Measurements from ENCODE around the gene CLBA1. TPM values are rescaled to one million over a fixed set of nuclear protein-coding genes. Genes with fewer than 3 reads are reported as not detected.
A peak's percentile ranks its signal among the peaks of the same experiment; 100 is the strongest.

Gene CLBA1
- total RNA-seq, 1 donor from 2014 or later = 2.7 TPM

DNA sequence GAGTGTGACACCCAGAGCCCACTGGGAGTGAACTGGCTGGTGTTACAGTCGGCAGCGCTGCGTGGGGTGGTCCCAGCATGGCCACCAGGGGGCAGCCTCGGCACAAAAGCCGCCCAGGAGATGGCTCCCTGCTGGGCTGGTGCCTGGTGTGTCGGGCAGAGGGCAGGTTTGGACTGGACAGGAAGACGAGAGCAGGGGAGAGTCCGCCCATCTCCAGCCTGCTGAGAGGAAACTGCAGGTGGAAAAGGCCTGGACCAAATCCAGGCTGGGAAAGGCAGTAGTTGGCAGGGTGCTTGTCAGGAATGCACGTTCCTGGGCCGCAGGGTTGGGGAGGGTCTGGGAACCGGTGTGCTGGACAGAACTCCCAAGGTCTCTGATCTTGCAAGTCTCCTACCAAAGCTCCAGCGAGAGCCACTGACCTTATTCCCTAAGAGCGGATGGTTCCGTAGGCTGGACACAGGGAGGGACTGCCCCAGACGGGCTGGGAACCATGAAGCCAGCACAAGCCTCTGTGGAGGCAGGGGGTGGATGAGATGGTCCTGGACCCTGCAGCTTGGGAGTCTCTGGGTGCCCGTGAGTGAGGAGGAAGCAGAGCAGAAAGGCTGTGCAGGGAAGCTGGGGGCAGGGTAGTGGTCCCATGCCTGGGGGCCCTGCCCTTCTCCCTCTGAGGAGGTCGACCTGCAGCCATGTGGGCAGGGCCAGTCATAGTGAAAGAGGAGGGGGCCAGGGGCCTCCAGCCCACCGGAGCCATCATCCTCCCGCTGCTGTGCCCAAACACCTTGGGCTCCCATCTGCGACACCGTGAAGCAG is 9.2 kb upstream of the CLBA1 start:
- DNase-seq (ENCODE audit: low spot score) = peak; percentile 93
- intact Hi-C loops (cut with DNase I) = loop anchor here (2.0 to 10.0 kb wide), 3 partner anchors 68 to 208 kb away; partner anchors contain the start of gene NUDT14

DNA sequence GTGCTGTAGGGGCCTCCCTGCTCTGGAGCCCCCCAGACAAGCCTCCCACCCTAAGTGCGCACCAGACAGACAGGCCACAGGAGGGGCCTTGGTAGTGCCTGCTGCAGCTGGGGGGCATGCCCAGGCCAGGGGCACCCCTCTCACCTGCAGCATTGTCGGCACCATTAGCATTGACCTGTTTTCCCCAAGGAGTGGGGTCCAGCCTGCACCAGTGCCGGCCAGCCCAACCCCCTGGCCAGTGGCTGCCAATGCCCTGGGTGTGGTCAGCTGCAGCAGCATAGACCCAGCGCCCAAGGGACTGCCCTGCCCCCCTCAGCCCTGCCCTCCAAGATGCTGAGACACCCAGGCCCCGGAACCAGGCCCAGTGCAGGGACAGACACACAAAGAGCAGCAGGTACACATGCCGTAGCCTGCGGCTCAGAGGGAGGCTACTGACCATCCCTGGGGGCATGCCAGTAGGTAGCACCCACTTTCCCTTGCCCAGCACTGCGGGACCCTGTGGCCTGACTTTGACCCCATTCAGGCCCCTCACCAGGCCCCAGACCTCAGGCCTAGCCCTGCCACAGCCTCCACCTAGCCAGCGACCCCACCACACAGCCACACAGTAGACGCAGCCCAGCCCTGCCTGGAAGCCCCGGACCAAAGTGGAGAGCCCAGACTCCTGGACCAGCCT is 8.4 kb upstream of the CLBA1 start:
- intact Hi-C loops (cut with DNase I) = loop anchor here (2.0 to 10.0 kb wide), 3 partner anchors 68 to 208 kb away; partner anchors contain the start of gene NUDT14
- DNase-seq (ENCODE audit: low spot score) = no peak

DNA sequence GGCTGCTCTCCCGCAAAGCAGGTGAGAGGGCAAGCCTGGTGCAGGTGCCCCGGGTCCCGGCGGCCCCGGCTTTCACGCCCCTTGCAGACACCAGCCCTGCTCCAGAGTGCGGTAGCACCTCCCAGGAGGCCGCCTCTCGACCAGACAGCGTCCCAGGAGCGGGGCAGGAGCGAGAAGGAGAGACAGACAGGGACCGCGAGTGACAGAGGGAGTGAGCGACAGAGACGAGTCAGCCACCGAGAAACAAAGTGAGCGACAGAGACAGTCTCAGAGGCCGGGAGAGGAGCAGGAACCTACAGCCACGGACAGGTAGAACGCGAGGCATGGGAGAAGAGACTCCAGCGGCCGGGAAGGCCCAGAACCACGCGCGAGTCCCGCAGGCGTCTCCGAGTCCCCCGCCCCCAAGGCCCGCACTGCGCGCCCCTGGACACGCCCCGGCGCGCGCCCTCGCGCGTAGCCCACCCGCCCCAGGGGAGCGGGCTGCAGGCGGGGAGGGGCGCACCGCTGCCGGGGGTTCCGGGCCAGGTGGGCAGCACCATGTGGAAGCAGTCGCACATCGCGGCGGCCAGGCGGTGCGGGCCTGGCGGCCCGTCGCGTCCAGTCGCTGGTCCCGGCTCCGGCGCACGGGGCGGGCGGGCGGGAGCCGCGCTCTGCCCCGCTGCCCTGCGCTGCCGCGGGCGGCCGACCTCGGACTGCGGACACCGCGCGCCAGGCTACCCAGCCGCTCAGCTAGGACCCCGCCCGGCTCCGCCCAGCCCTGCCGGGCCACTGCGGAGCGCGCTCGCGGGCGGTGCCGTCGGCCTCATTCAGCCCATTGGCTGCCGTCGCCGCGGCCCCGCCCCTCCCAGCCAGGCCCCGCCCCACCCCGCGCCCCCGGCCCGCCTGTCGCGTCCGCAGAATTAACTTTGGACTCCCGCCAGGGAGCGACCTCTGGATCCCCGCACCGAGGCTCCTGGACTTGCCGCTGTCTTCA is 7.6 kb upstream of the CLBA1 start, which contains the start of gene AHNAK2:
Gene AHNAK2, minus strand, starts transcription at position 694 of the 973 bp plus-strand sequence. Its CDS starts 137 bp downstream, at position 557.
- intact Hi-C loops (cut with DNase I) = loop anchor here (2.0 to 10.0 kb wide), 3 partner anchors 67 to 207 kb away; partner anchors contain the start of gene NUDT14
- peak; percentile 58 for DNase-seq (ENCODE audit: low spot score)

DNA sequence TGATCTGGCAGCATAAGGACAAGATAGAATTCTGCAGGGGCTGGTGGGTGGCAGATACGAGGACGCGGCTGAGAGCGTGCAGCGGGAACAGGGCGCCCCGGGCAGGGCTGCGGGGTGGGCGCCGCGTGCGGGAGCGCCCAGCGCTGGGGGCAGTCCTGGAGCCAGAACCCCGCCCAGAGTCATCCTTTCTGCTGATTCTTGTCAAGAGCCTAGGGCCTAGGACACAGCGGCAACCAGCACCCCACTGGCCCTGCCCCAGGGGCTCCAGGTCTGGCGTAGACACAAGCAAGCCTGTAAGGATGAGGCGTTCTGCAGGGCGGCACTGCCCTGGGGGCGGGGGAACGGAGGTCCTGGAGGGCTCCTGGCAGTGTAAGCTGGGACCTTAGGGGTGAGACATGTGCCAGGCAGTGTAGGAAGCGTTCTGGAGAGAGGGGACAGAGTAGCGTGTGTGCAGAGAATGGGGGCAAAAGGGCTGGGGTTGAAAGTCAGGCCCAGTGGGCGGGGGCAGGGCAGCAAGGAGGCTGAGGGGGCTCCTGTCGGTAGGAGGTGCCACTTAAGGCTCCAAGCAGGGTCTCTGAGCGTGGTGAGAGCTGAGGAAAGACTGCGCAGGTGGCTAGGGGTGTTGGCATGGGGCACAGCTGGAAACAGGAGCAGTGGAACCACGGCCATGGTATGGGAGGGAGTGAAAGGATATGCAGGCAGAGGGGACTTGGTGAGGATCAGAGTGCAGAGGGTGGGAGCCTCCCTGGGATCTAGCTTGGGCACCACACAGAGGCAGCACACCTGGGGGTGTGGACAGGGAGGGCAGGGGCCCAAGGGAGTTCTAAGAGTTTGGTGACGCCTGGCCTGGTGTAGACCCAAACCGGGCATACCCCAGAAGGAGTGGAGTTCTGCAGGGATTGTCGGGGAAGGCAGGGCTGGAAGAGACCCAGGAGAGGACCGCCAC is 6.6 kb upstream of the CLBA1 start:
- peak; percentile 57 for DNase-seq (ENCODE audit: low spot score)
- intact Hi-C loops (cut with DNase I) = loop anchor here (10.0 kb wide), 1 partner anchor 206 kb away; the partner anchor contains the start of gene NUDT14

DNA sequence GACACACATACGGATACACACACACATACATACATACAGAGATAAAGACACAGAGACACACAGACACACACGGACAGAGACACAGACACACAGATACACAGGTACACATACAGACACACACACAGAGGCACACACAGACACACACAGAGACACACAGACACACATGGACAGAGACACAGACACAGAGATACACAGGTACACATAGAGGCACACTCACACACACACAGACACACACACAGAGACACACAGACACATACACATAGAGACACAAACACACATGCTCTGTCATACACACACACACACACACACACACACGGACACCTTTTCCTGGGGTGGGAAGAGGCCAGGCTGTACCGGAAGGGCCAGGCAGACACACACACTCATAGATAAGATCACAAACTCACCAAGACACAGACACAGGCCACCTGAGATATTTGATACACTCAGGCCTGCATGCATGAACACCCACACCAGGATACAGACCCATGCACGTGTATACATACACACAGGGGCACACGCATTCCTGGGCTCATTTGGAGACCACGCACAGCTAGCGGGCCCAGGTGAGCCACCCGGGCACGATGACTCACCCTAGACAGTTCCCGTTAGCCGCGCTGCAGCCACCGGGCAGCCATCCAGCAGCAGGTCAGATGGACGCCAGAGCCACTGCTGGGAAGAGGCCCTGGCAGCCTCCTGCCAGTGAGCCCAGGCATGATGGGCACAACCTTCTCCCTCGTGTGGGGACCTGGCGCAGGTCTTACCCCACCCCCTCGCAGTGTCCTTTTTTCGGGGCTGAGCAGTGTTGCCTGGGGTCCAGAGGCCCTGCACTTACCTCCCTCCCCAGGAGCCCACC is 5.6 kb upstream of the CLBA1 start:
- intact Hi-C loops (cut with DNase I) = loop anchor here (10.0 kb wide), 1 partner anchor 205 kb away; the partner anchor contains the start of gene NUDT14
- DNase-seq (ENCODE audit: low spot score) = no peak

DNA sequence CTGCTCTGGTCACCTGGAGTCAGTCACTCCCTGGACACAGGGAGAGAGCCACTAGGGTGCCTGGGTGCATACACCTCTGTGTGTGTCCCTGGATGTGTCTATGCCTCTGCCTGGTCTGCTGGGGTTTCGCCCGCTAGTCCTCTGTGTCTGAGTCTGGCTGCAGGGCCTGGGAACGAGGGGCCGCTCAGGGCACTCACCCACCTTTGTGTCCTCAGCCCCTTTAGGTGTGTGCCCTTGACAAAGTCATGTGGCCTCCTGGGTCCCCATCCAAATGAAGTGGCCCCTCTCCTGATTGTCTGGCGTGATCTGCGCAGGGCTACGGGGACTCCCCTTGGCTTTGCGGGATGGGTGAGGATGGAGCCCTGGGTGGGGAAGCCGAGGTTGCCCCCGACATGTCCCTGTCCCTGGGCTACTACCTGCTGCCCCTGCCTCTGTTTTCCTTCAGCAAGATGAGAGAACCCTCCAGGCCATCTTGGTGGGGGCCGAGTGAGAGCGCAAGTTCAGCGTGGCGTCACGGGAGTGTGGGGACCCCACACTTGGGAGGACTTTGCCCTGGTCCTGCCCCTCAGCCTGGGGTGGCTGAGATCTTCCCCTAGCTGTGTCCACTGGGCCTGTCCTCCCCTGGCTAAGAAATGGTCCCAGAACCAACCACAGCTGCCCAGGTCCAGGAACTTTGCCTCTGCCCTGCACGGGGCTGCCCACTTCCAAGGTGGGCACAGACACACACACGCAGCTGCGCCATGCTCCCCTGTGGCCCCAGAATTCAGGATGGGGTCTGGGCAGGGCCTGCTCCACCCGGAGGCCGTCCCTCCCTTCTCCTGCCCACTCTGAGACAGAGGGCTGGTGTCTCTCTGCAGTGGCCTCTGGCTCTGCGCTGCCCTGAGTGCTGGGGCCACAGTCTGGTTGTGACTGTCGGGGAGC is 4.7 kb upstream of the CLBA1 start:
- DNase-seq (ENCODE audit: low spot score) = peak; percentile 71
- intact Hi-C loops (cut with DNase I) = no loop called here

DNA sequence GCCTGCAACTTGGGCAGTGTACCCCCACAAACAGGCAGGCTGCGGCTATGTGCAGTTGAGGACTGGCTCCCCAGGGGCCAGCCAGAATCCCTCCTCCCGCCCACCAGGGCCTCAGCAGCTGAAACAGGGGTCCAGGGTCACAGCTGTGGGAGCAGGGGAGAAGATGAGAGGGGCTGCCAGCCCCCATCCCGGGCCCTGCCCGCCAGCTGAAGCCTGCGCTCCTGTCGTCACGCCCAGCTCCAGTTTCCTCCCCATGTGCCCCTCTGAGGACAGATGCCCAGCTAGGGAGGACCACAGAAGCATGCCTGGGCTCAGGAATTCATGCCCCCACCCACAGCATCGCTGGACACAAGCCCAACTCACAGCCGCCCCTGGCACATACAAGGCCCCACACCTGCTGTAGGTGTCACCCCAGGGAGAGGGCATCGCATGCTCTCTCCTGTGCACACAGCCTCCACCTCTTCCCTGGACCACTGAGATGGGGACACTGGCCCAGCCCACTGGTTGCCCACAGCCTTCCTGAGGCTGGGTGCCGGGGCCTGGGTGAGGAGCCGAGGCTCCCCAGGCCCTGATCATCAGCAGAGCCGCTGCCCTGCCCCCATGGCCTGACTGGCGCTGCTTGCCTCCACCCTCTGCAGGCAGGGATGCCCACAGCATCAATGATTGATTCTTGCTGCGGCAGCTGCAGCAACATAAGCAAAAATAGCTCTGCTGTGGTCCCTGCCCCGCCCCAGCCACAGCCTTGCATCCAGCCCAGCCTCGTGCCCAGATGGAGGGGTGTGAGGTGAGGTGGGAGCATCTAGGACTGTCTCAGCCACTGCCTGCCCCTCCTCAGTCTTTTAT is 3.7 kb upstream of the CLBA1 start:
- intact Hi-C loops (cut with DNase I) = no loop called here
- peak; percentile 64 for DNase-seq (ENCODE audit: low spot score)

DNA sequence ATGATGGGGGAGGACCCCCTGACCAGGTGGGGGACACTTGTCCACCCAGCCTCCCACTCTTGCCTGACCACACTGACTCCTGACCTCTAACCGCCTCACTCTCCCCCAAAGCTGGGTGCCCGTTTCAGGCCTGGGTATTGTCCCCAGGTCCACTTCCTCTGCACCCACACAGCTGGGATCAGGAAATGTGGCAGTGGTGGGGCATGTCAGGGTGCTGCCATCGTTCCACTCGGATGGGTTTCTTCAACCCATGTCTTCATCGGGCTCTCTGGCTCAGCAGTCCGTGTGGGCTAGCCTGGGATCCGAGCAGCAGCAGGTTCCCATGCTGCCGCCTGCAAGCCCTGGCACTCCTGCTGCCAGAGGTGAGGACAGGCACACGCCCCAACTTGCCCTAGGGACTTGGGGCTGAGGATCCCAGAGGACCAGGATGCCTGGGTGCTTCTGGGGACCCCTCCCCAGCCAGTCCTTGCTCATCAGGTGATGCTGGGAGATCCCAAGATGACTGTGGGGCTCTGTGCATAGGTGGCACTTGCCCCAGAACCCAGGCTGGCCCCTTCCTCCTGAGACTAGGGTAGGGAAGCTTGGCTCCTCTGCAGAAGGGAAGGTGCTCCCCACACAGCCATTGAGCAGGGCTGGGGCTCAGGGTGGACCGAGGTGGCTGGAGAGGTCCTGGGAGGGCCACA is 2.9 kb upstream of the CLBA1 start:
- DNase-seq (ENCODE audit: low spot score) = peak; percentile 67
- intact Hi-C loops (cut with DNase I) = no loop called here

DNA sequence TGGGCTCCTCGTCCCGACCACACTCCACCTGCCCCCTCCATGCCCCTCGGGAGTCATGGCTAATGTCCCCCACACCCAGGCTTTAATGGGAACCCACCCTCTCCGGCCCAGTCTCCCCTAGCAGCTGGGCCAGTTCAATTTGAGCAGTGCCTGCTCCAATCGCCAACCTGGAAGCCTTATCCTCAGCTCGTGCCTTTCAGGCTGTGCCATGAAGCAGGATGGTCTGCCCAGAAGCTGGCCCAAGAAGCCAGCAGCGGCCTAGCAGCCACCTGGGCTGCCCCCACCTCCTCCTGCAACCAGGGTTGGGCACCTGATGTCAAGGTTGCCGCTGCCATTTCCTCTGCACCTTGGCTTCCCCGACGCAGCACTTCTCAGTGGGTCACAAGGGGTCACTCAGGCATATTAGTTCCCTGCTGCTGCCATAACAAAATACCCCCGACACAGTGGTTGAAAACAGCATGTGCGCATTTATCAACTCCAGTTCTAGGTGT is 2.3 kb upstream of the CLBA1 start:
- intact Hi-C loops (cut with DNase I) = no loop called here
- DNase-seq (ENCODE audit: low spot score) = peak; percentile 62

DNA sequence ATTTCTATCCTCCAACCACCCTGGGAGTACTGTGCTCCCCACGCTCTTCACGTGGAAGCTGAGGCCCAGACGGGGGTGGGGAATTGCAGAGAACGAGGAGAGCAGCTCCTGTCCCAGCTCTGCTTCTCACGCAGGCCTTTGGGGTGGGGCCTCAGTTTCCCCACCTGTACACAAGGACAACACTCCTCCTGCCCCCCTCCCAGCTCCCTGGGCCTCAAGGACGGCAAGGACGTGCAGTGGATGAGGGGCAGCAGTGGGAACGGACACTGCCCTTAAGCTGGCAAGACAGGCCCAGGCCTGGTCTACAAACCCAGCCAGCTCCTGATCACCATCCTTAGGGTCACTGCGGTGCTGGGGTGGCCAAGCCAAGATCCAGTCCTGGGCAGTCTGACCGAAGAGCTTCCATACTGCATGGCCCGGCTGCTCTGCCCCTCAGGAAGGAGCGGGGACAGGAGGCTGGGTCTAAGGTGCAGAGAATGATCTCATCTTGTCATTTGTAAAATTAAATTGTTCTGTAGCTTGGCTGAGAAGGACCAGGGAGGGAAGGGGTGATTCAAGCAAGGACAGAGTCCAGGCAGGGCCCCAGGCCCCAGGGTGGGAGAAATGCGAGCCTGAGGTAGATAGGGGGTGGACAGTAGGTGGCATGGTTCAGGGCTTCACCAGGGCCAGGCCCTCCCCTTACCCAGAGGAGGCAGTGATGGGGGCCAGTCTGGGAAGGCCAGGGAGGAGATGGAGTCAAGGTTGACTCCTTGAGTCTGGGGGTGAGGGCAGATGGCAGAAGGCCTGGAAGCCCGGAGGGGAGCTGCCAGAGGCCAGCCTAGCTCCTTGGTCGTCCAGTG is 1.3 kb upstream of the CLBA1 start:
- intact Hi-C loops (cut with DNase I) = no loop called here
- DNase-seq (ENCODE audit: low spot score) = no peak

DNA sequence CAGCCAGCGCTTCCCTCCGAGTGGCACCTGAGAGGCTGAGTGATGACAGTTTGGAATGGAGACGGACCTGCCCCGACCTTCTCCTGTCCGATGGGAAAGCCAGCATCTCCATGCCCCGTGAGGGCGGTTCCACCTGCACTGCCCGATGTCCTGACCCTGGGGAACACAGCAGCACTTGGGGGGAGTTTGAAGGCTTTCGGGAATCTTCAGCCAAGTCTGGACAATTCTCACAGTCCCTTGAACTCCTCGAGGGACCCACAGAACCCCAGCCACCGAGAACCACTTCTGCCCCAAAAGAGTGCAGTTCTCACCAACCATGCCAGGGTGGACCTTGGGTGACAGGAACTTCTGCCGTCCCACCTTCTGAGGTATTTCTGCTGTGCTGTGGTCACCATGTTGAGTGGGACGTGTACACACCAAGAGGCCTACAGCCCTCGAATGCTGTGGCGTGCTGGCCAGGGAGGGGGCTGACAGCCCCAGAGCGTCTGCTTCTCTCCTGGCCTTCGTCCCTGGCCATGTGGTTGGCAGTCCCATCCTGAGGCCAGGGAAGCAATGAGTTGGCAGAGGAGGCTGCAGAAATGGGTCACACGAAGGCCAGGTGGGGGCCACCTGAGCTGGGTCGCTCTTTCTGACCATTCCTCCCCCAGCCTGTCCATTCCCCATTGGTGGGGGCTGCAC is 1.0 kb downstream of the CLBA1 start:
- DNase-seq (ENCODE audit: low spot score) = no peak
- intact Hi-C loops (cut with DNase I) = loop anchor here (2.0 kb wide), 1 partner anchor 34 kb away; the partner anchor contains the start of gene CDCA4

DNA sequence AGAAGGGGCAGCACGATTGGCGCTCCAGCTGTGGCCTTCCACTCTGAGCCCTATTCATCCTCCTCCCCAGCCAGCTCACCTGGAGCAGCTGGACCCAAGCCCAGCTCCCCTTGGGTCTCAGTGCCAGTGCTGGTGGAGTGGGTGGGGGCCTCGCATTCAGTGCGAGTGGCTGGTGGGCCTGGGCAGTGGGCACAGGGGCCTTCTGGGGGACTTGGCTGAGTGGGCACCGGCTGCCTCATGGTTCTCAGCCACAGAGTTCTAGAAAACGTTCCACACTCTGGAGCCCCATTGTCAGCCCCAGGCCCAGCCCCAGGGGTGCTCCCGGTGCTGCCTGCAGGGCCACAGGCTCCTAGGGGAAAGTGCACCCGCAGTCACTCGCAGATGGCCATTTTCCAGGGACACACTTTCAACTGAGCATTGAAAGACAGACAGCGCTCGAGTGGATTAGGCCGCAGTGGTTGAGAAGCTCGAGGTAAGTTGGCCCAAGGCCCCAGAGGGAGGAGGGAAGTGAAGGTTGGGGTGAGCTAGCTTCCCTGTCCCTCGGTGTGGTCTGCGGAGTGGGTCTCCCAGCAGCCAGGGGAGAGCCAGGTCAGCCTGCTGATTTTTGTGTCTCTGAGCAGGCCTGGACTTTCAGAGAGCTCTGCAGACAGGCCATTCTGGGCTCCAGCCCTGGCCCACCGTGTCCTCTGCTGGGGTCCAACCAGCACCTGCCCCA is 3.8 kb downstream of the CLBA1 start:
- DNase-seq (ENCODE audit: low spot score) = no peak
- intact Hi-C loops (cut with DNase I) = no loop called here

DNA sequence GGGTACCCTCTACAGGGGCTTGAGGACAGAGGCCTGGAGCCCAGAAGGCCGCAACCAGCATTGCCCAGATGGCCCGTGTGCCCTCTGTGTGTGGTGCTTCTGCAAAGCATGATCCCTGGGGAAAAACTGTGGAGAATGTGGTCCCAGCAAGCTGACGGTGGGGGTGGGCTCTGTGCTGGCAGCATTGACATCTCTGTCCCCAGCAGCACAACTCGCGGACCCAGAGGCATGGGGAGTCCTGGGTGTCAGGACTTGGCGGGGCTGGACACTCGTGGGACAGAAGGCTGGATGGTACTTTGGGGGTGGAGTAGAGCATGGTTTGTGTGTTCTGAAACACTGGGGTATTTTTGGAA is 4.3 kb downstream of the CLBA1 start:
- DNase-seq (ENCODE audit: low spot score) = no peak
- intact Hi-C loops (cut with DNase I) = no loop called here

All from cardiac septum (tissue), 1 donor.